ENCODE data around the gene SNX18.

Gene SNX18

GRCh38 chr5:54580997-54581811 is 63.6 kb downstream of the SNX18 start:
- H3K4me3 ChIP-seq (ENCODE audit: low read depth, low read length), result peak overlapping the region; percentile 15; the same call in 1 of the 2 replicates
- no peak for TF ChIP-seq CTCF (IDR thresholded peaks at IDR 0.05; ENCODE audit: low read depth, low read length)

DNA sequence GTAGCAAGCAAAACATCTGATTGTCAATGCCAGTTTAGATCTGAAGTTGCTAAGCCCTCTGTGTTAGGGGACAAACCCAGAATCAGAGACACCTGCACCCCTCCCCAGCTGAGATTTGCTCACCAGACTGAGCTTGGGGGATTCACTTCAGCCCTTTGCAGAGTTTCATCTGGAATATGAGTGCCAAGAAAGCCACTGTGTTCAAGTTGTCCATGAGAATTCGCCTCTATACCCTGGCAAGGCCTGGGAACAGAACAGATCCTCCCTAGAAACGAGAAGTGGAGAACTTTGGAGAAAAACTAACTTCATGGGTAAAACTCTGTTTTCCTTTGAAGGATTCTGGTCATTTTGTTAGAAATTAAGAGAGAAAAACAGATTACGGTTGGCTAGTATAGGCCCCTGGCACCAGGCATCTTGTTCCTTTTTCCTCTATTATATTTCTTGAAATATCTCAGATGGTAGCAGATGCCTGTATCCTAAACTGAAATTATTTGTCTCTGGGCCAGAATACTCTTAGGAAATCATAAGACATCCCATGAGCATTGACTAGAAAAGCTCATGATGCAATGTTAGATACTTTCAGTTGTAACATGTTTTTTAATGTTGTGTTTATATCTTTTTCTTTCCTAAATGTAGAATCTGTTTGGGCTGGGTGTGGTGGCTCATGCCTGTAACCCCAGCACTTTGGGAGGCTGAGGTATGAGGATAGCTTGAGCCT is 64.4 kb downstream of the SNX18 start:
- no peak for TF ChIP-seq CTCF (IDR thresholded peaks at IDR 0.05; ENCODE audit: low read depth, low read length)
- no peak overlapping the region for H3K4me3 ChIP-seq (ENCODE audit: low read depth, low read length)

- no peak overlapping the region for H3K4me3 ChIP-seq (ENCODE audit: low read depth, low read length)
- no peak for TF ChIP-seq CTCF (IDR thresholded peaks at IDR 0.05; ENCODE audit: low read depth, low read length)
Observed at GRCh38 chr5:54586336-54586735, 68.8 kb downstream of the SNX18 start.

DNA sequence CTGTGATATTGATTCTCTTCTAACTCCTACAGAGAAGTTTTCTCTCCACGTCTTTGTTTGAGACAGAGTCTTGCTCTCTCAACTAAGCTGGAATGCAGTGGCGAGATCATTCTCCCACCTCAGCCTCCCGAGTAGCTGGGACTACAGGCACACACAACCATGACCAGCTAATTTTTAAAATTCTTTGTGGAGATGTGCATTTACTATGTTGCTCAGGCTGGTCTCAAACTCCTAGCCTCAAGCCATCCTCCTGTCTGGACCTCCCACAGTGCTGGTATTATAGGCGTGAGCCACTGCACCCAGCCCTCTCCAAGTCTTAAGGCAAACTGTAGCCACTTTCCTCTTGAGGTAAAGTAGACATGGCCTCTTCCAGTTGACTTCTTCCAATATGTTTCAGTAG is 72.2 kb downstream of the SNX18 start:
- no peak overlapping the region for H3K4me3 ChIP-seq (ENCODE audit: low read depth, low read length)
- no peak for TF ChIP-seq CTCF (IDR thresholded peaks at IDR 0.05; ENCODE audit: low read depth, low read length)

DNA sequence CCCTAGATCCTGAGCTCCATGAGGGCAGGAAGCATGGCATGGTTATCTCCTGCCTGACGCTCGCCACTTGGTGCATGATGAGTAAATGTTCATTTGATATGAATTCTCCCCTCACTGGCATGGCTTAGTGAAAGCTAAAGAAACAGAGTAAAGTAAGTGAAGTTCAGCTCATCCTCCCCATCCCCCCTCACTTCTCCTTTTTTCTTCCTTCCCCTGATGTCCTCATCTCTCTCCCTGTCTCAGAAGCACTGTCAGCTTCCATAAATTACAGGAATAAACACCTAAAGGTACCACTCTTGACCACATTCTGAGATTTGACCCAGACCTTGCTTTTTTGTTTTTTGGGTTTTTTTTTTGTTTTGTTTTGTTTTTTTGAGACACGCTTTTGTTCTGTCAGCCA is 73.3 kb downstream of the SNX18 start:
- TF ChIP-seq CTCF (IDR thresholded peaks at IDR 0.05; ENCODE audit: low read depth, low read length), result no peak
- H3K4me3 ChIP-seq (ENCODE audit: low read depth, low read length), result no peak overlapping the region

GRCh38 chr5:54593779-54594178 is 76.2 kb downstream of the SNX18 start:
- no peak for TF ChIP-seq CTCF (IDR thresholded peaks at IDR 0.05; ENCODE audit: low read depth, low read length)
- H3K4me3 ChIP-seq (ENCODE audit: low read depth, low read length), result no peak overlapping the region

DNA sequence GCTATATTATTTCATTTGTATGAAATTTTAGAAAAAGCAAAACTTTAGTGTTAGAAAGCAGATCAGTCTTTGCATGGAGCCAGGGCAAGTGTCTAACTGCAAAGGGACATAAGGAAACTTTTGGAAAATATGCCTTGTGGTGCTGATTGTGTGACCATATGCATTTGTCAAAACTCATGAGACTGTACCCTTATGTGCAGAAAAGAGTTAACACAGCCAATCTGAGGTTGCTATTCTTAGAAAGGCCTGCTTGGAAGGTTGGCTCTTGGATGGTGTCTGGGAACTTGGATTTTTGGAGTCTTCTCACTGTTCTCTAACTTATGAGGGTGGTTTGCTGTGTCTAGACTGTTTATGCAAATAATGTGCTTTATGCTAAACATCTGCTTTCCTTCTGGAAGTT is 76.6 kb downstream of the SNX18 start:
- no peak overlapping the region for H3K4me3 ChIP-seq (ENCODE audit: low read depth, low read length)
- TF ChIP-seq CTCF (IDR thresholded peaks at IDR 0.05; ENCODE audit: low read depth, low read length), result no peak

All from WI38 (cell line).